Measurements from ENCODE around the gene USP49.

The USP49 gene

GRCh38 chr6:41927253-41927652, 32.1 kb upstream of the USP49 start:
- no peak overlapping the region for H3K27ac ChIP-seq (ENCODE audit: low read depth, low read length)
- H3K9ac ChIP-seq (ENCODE audit: low read length) = no peak overlapping the region
- peaks cover 2% of the 10 kb centered on the region; the same call in 1 of the 2 replicates for H4K20me1 ChIP-seq (ENCODE audit: low read depth, low read length)
- no peak overlapping the region for H2AFZ ChIP-seq (ENCODE audit: low read depth, low read length, severe bottlenecking)
- H3K27me3 ChIP-seq (ENCODE audit: low read length) = no peaks in the 10 kb centered on the region
- no peak overlapping the region for H3K4me2 ChIP-seq (ENCODE audit: low read depth, low read length, poor library complexity, severe bottlenecking)
- H3K9me2 ChIP-seq (replicated peaks; ENCODE audit: insufficient read depth, low read length) = no peaks in the 10 kb centered on the region
- no peak overlapping the region for H3K4me3 ChIP-seq (ENCODE audit: insufficient read depth, low read length, poor library complexity, severe bottlenecking)
- no peaks in the 10 kb centered on the region for H3K9me3 ChIP-seq (ENCODE audit: insufficient read depth, low read length)
- peaks cover 57% of the 10 kb centered on the region for H3K79me2 ChIP-seq (ENCODE audit: insufficient read depth, low read length)
- H3K36me3 ChIP-seq (ENCODE audit: low read length) = peaks cover 39% of the 10 kb centered on the region
- H3F3A ChIP-seq (ENCODE audit: insufficient read depth) = peaks cover 9% of the 10 kb centered on the region; the same call in 1 of the 2 replicates
- TF ChIP-seq, protein P1, sequence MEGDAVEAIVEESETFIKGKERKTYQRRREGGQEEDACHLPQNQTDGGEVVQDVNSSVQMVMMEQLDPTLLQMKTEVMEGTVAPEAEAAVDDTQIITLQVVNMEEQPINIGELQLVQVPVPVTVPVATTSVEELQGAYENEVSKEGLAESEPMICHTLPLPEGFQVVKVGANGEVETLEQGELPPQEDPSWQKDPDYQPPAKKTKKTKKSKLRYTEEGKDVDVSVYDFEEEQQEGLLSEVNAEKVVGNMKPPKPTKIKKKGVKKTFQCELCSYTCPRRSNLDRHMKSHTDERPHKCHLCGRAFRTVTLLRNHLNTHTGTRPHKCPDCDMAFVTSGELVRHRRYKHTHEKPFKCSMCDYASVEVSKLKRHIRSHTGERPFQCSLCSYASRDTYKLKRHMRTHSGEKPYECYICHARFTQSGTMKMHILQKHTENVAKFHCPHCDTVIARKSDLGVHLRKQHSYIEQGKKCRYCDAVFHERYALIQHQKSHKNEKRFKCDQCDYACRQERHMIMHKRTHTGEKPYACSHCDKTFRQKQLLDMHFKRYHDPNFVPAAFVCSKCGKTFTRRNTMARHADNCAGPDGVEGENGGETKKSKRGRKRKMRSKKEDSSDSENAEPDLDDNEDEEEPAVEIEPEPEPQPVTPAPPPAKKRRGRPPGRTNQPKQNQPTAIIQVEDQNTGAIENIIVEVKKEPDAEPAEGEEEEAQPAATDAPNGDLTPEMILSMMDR (IDR thresholded peaks at IDR 0.05; ENCODE audit: insufficient read depth, low read length, poor library complexity, severe bottlenecking) = no peak
- no peak for TF ChIP-seq EZH2phosphoT487 (conservative IDR thresholded peaks at IDR 0.05; ENCODE audit: low read length)

- Histone ChIP-seq H3K27me3 (ENCODE audit: low read length) (no peaks in the 10 kb centered on the region), H4K20me1 (ENCODE audit: low read depth, low read length) (peaks cover 2% of the 10 kb centered on the region; the same call in 1 of the 2 replicates), H3K4me2 (ENCODE audit: low read depth, low read length, poor library complexity, severe bottlenecking) (peak overlapping the region; percentile 82), H3K4me3 (ENCODE audit: insufficient read depth, low read length, poor library complexity, severe bottlenecking) (peak overlapping the region; percentile 93), H3K27ac (ENCODE audit: low read depth, low read length) (peak overlapping the region; percentile 88), H3K79me2 (ENCODE audit: insufficient read depth, low read length) (peaks cover 84% of the 10 kb centered on the region), H3K9me2 (replicated peaks; ENCODE audit: insufficient read depth, low read length) (no peaks in the 10 kb centered on the region), H3F3A (ENCODE audit: insufficient read depth) (no peaks in the 10 kb centered on the region), H3K36me3 (ENCODE audit: low read length) (peaks cover 16% of the 10 kb centered on the region; the same call in 1 of the 2 replicates), H3K9me3 (ENCODE audit: insufficient read depth, low read length) (no peaks in the 10 kb centered on the region), H2AFZ (ENCODE audit: low read depth, low read length, severe bottlenecking) (no peak overlapping the region), H3K9ac (ENCODE audit: low read length) (peak overlapping the region; percentile 86)
- TF ChIP-seq, protein P1 (IDR thresholded peaks at IDR 0.05; ENCODE audit: insufficient read depth, low read length, poor library complexity, severe bottlenecking) = no peak
- TF ChIP-seq EZH2phosphoT487 (conservative IDR thresholded peaks at IDR 0.05; ENCODE audit: low read length) = no peak
Observed at GRCh38 chr6:41922154-41922553, 27.0 kb upstream of the USP49 start.

DNA sequence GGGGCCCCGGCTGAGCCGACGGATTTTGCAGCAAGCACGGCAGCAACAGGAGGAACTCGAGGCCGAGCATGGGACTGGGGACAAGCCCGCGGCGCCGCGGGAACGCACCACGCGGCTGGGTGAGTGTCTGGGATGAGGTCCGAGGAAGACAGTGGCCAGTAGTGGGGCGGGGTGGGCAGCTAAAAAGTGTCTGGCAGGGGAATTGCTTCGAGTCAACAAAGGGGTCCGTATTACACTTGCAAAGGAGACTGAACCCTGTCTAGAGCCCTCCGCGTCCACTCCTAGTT, 26.5 kb upstream of the USP49 start:
- H3F3A ChIP-seq (ENCODE audit: insufficient read depth) = no peaks in the 10 kb centered on the region
- peak overlapping the region; percentile 88 for H2AFZ ChIP-seq (ENCODE audit: low read depth, low read length, severe bottlenecking)
- H3K27me3 ChIP-seq (ENCODE audit: low read length) = no peaks in the 10 kb centered on the region
- peak overlapping the region; percentile 86 for H3K9ac ChIP-seq (ENCODE audit: low read length)
- H3K79me2 ChIP-seq (ENCODE audit: insufficient read depth, low read length) = peaks cover 82% of the 10 kb centered on the region
- H3K27ac ChIP-seq (ENCODE audit: low read depth, low read length) = peak overlapping the region; percentile 88
- peaks cover 15% of the 10 kb centered on the region; the same call in 1 of the 2 replicates for H3K36me3 ChIP-seq (ENCODE audit: low read length)
- H3K4me3 ChIP-seq (ENCODE audit: insufficient read depth, low read length, poor library complexity, severe bottlenecking) = peak overlapping the region; percentile 93
- H4K20me1 ChIP-seq (ENCODE audit: low read depth, low read length) = peaks cover 2% of the 10 kb centered on the region; the same call in 1 of the 2 replicates
- no peak for TF ChIP-seq EZH2phosphoT487 (conservative IDR thresholded peaks at IDR 0.05; ENCODE audit: low read length)
- TF ChIP-seq, protein P1 (IDR thresholded peaks at IDR 0.05; ENCODE audit: insufficient read depth, low read length, poor library complexity, severe bottlenecking) = no peak
- no peaks in the 10 kb centered on the region for H3K9me3 ChIP-seq (ENCODE audit: insufficient read depth, low read length)
- H3K9me2 ChIP-seq (replicated peaks; ENCODE audit: insufficient read depth, low read length) = no peaks in the 10 kb centered on the region
- H3K4me2 ChIP-seq (ENCODE audit: low read depth, low read length, poor library complexity, severe bottlenecking) = peak overlapping the region; percentile 82

Measured in SU-DHL-6 (cell line).